Nephron (organoid): ENCODE measurements around the gene SRD5A3.

Experiments
- H3K27ac Mint-ChIP-seq, 3 experiments: 2 replicates each; pipeline ENCODE4 v1.8.0; 2020; ENCODE audit warnings: mixed read lengths in 3 of 3, mild to moderate bottlenecking in 2 of 3, moderate library complexity in 1 of 3
- H3K27me3 Mint-ChIP-seq: 2 replicates; pipeline ENCODE4 v1.8.0; 2021; ENCODE audit warnings: low read depth, mild to moderate bottlenecking, moderate library complexity, mixed read lengths
- H3K36me3 Mint-ChIP-seq: 2 replicates; pipeline ENCODE4 v1.8.0; 2020; ENCODE audit warnings: low read depth, mixed read lengths
- H3K4me1 Mint-ChIP-seq: 2 replicates; pipeline ENCODE4 v1.8.0; 2020; ENCODE audit warnings: mixed read lengths
- H3K4me3 Mint-ChIP-seq, 3 experiments: 2 replicates each; pipeline ENCODE4 v1.8.0; 2020; ENCODE audit warnings: mild to moderate bottlenecking in 3 of 3, mixed read lengths in 3 of 3, moderate library complexity in 2 of 3
- H3K9me3 Mint-ChIP-seq: 2 replicates; pipeline ENCODE4 v1.8.0; 2020; ENCODE audit warnings: mixed read lengths
- CTCF ChIP-seq, 3 experiments: fragments of 200-600 bp; sonication (generic); IDR thresholded peaks; one replicate each; pipeline ENCODE4 v1.5.0; 2021; ENCODE audit warnings: antibody characterized with exemption in 3 of 3; ENCODE audit not compliant: unreplicated experiment in 3 of 3

The SRD5A3 gene

GRCh38 chr4:55398966-55399365 lies 52.9 kb downstream of the SRD5A3 start:
- H3K27ac Mint-ChIP-seq = no peak overlapping the region

GRCh38 chr4:55399581-55399980 lies 53.5 kb downstream of the SRD5A3 start:
- H3K4me3 Mint-ChIP-seq = peak overlapping the region; percentile 64 to 99 (median 80)
- H3K9me3 Mint-ChIP-seq = no peaks in the 10 kb centered on the region
- peaks cover 28% of the 10 kb centered on the region for H3K36me3 Mint-ChIP-seq
- no peak overlapping the region for H3K27ac Mint-ChIP-seq
- no peak for TF ChIP-seq CTCF (IDR thresholded peaks at IDR 0.05; ENCODE audit: unreplicated experiment in 3 of 3)
- H3K4me1 Mint-ChIP-seq = peaks cover 29% of the 10 kb centered on the region
- H3K27me3 Mint-ChIP-seq = no peaks in the 10 kb centered on the region

More at GRCh38 chr4:55398966-55399365, 52.9 kb downstream of the SRD5A3 start:
- Mint-ChIP-seq H3K9me3 (no peaks in the 10 kb centered on the region), H3K4me3 (peak overlapping the region; percentile 80 to 99 (median 94)), H3K36me3 (peaks cover 25% of the 10 kb centered on the region), H3K27me3 (no peaks in the 10 kb centered on the region), H3K4me1 (peaks cover 29% of the 10 kb centered on the region)
- TF ChIP-seq CTCF (IDR thresholded peaks at IDR 0.05; ENCODE audit: unreplicated experiment in 3 of 3) = no peak

- no peak for TF ChIP-seq CTCF (IDR thresholded peaks at IDR 0.05; ENCODE audit: unreplicated experiment in 3 of 3)
- Mint-ChIP-seq H3K9me3 (no peaks in the 10 kb centered on the region), H3K27me3 (no peaks in the 10 kb centered on the region), H3K36me3 (peaks cover 50% of the 10 kb centered on the region), H3K4me3 (no peak overlapping the region), H3K4me1 (peaks cover 10% of the 10 kb centered on the region), H3K27ac (no peak overlapping the region)
Observed at GRCh38 chr4:55405073-55405472, 59.0 kb downstream of the SRD5A3 start.

GRCh38 chr4:55406545-55406944 lies 60.5 kb downstream of the SRD5A3 start:
- Mint-ChIP-seq H3K4me1 (peaks cover 12% of the 10 kb centered on the region), H3K27ac (no peak overlapping the region)

GRCh38 chr4:55407119-55407518 lies 61.1 kb downstream of the SRD5A3 start:
- Mint-ChIP-seq H3K27ac (no peak overlapping the region), H3K36me3 (peaks cover 46% of the 10 kb centered on the region), H3K4me1 (peaks cover 12% of the 10 kb centered on the region), H3K4me3 (no peak overlapping the region), H3K27me3 (no peaks in the 10 kb centered on the region), H3K9me3 (no peaks in the 10 kb centered on the region)
- no peak for TF ChIP-seq CTCF (IDR thresholded peaks at IDR 0.05; ENCODE audit: unreplicated experiment in 3 of 3)

More at GRCh38 chr4:55406545-55406944, 60.5 kb downstream of the SRD5A3 start:
- peaks cover 41% of the 10 kb centered on the region for H3K36me3 Mint-ChIP-seq
- no peaks in the 10 kb centered on the region for H3K27me3 Mint-ChIP-seq
- no peak for TF ChIP-seq CTCF (IDR thresholded peaks at IDR 0.05; ENCODE audit: unreplicated experiment in 3 of 3)
- no peak overlapping the region for H3K4me3 Mint-ChIP-seq
- H3K9me3 Mint-ChIP-seq = no peaks in the 10 kb centered on the region

- Mint-ChIP-seq H3K27me3 (no peaks in the 10 kb centered on the region), H3K4me3 (no peak overlapping the region), H3K27ac (no peak overlapping the region), H3K4me1 (peaks cover 12% of the 10 kb centered on the region), H3K9me3 (no peaks in the 10 kb centered on the region), H3K36me3 (peaks cover 46% of the 10 kb centered on the region)
- TF ChIP-seq CTCF (IDR thresholded peaks at IDR 0.05; ENCODE audit: unreplicated experiment in 3 of 3) = no peak
Observed at GRCh38 chr4:55407764-55408163, 61.7 kb downstream of the SRD5A3 start.
